Retinal pigment epithelial cell (primary cell): Measurements from ENCODE around the gene RFTN1.

Experiments
- DNase-seq: peaks from one replicate; pipeline ENCODE4 v3.0.0-alpha.2; 2010; ENCODE audit warnings: low read depth
- H3K4me3 ChIP-seq: 2 replicates; pipeline ENCODE4 v1.5.1; 2011; ENCODE audit warnings: mild to moderate bottlenecking, low read length, control low read depth, moderate library complexity
- CTCF ChIP-seq: conservative IDR thresholded peaks from 2 replicates; pipeline ENCODE4 v1.5.1; 2011; ENCODE audit warnings: low read depth, low read length, control low read depth, inconsistent platforms

RFTN1 gene

DNA sequence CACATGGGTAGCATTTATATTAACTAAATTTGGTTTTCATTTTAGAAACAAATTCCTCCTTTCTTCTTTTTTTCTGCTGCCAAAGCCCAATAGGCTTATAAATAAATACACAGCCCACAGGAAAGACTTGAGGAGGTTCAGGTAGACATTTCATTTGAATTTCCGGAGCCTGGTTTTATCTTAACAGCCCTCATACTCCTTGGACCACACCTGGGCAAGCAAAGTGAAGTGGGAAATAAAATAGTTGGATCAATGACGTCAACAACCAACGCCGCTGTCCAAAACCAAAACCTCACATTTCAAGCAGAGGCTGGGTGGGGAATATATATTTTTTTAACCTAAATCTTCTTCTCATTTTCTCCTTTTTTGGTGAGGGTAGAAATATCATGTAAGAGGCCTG, 53.2 kb downstream of the RFTN1 start:
- H3K4me3 ChIP-seq, result no peak overlapping the region
- no peak for TF ChIP-seq CTCF
- no peak for DNase-seq

GRCh38 chr3:16456784-16457415, 56.6 kb downstream of the RFTN1 start:
- H3K4me3 ChIP-seq, result no peak overlapping the region
- TF ChIP-seq CTCF, result no peak
- peak; percentile 98 for DNase-seq

DNA sequence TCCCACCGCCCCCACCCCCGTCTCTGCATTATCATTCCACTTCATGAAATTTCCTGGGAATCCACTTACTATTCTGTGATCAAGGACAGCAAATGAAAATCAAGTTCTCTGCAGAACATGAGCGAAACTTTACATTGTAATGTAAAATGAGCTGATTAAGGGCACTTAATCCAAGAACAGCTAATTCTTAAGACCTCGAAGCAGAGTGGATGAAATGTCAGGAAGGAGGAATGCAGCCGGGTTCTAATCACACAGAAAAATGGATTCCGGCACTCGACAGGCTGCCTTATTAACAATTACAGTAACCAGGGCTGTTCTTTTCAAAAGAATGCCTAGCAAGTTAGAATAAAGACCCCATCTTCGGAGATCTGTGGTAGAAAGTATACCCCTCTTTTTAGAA, 57.5 kb downstream of the RFTN1 start:
- no peak overlapping the region for H3K4me3 ChIP-seq
- DNase-seq, result peak; percentile 59
- TF ChIP-seq CTCF, result no peak

DNA sequence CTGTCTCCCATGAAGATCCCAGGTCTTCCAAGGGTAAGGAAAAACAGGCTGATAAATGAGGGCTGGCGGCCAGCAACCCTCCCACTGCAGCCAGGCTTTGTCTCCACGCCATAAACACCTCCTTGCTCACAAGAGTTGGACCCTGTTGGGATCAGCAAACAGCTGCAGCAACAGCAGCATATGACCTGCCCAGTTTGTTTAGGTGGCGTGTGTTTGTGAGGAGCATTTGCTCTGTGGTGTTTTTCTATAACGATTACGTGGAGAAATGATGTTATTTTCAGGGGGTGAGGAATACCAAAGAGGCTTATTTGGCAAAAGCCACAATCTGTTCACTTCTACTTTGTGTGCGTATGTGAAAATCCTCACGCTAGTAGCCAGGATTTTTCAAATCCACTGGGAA, 58.5 kb downstream of the RFTN1 start:
- TF ChIP-seq CTCF, result no peak
- peak; percentile 83 for DNase-seq
- H3K4me3 ChIP-seq, result no peak overlapping the region

- H3K4me3 ChIP-seq, result no peak overlapping the region
- TF ChIP-seq CTCF, result no peak
- no peak for DNase-seq
These were observed 61.2 kb downstream of the RFTN1 start for GRCh38 chr3:16452261-16452660.

- no peak overlapping the region for H3K4me3 ChIP-seq
- no peak for TF ChIP-seq CTCF
- DNase-seq, result no peak
These were observed 64.1 kb downstream of the RFTN1 start for GRCh38 chr3:16449369-16449768.

DNA sequence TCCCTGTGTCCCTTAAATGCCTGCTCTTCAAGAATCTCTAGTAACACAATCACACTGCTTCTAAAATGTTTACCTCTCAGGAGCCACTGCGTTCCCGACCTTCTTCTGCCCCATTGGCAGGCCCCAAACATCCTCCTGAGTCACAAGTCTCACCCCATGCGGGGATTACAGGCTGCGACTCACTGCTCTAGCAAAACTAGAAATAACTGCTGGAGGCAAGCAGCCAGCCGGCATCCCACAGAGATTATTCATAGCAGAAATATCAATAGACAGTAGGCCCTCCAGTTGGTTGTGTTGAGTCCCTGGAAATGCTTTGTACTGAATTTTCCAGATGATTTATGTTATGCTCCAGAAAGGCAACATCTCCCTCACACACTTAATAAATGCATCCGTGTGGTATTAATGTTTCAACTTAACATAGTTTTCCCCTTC, 64.8 kb downstream of the RFTN1 start:
- DNase-seq, result peak; percentile 92
- TF ChIP-seq CTCF, result no peak
- H3K4me3 ChIP-seq, result no peak overlapping the region
